DOHH2 (cell line): ENCODE measurements around the gene HMGB1.

ENCODE experiments used
- CTCF ChIP-seq: fragments of 200-600 bp; sonication (generic); IDR thresholded peaks from one replicate; pipeline ENCODE4 v1.5.1; 2014; ENCODE audit warnings: antibody characterized with exemption, mild to moderate bottlenecking, low read depth, low read length; ENCODE audit not compliant: poor library complexity, severe bottlenecking
- EZH2phosphoT487 ChIP-seq: fragments of 200-600 bp; sonication (generic); IDR thresholded peaks from 2 replicates; pipeline ENCODE4 v1.6.1; 2017; ENCODE audit warnings: borderline replicate concordance, mild to moderate bottlenecking, antibody characterized with exemption, low read length, moderate library complexity, mixed read lengths

- TF ChIP-seq CTCF (no peak), EZH2phosphoT487 (no peak)
Measured at GRCh38 chr13:30412346-30412745, 53.4 kb downstream of the HMGB1 start.
